GM12865 (cell line): ENCODE results near the gene CDH22.

ENCODE experiments used
- DNase-seq: peaks from one replicate; pipeline ENCODE4 v3.0.0; 2010; ENCODE audit warnings: low read depth
- H3K4me3 ChIP-seq: 2 replicates; pipeline ENCODE4 v1.5.1; 2011; ENCODE audit warnings: mild to moderate bottlenecking, low read depth, low read length, control low read depth
- TF ChIP-seq, protein P1 (sequence below): IDR thresholded peaks from 2 replicates; pipeline ENCODE4 v1.5.1; 2011; ENCODE audit warnings: low read length, control low read depth, low read depth, inconsistent platforms; ENCODE audit not compliant: insufficient read depth; ENCODE audit errors: missing control alignments

The CDH22 gene

DNA sequence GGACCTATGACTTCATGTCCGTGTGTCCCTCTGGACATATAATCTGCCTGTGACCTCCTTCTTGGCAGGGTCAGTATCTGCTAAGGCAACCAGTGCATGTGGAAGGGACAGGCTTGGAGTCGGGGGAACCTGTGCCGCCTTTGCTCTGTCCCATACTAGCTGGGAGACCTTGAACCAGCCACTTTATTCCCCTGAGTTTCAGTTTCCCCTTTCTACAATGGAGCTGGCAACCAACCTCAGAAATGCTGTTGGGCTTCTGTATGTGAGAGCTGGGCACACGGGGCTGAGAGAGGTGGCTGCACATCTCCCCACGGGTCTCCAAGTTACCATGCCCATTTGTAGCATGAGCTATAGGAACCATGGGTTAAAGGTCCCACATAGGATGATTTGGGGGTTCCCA is 136.4 kb downstream of the CDH22 start:
- TF ChIP-seq, protein P1, sequence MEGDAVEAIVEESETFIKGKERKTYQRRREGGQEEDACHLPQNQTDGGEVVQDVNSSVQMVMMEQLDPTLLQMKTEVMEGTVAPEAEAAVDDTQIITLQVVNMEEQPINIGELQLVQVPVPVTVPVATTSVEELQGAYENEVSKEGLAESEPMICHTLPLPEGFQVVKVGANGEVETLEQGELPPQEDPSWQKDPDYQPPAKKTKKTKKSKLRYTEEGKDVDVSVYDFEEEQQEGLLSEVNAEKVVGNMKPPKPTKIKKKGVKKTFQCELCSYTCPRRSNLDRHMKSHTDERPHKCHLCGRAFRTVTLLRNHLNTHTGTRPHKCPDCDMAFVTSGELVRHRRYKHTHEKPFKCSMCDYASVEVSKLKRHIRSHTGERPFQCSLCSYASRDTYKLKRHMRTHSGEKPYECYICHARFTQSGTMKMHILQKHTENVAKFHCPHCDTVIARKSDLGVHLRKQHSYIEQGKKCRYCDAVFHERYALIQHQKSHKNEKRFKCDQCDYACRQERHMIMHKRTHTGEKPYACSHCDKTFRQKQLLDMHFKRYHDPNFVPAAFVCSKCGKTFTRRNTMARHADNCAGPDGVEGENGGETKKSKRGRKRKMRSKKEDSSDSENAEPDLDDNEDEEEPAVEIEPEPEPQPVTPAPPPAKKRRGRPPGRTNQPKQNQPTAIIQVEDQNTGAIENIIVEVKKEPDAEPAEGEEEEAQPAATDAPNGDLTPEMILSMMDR, result no peak
- H3K4me3 ChIP-seq, result no peak overlapping the region
- no peak for DNase-seq

DNA sequence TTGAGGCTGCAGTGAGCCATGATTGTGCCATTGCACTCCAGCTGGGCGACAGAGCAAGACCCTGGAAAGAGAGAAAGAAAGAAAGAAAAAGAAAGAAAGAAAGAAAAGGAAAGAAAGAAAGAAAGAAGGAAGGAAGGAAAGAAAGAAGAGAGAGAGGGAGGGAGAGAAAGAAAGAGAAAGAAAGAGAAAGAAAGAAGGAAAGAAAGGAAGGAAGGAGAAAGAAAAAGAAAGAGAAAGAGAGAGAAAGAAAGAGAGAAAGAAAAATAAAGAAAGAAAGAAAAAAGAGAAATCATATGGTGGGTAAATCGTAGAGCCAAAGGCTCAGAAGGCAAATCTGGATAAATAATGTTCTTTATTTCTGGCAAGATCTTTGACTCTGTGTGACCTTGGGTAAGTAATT is 136.8 kb downstream of the CDH22 start:
- no peak for DNase-seq
- TF ChIP-seq, protein P1, result no peak

DNA sequence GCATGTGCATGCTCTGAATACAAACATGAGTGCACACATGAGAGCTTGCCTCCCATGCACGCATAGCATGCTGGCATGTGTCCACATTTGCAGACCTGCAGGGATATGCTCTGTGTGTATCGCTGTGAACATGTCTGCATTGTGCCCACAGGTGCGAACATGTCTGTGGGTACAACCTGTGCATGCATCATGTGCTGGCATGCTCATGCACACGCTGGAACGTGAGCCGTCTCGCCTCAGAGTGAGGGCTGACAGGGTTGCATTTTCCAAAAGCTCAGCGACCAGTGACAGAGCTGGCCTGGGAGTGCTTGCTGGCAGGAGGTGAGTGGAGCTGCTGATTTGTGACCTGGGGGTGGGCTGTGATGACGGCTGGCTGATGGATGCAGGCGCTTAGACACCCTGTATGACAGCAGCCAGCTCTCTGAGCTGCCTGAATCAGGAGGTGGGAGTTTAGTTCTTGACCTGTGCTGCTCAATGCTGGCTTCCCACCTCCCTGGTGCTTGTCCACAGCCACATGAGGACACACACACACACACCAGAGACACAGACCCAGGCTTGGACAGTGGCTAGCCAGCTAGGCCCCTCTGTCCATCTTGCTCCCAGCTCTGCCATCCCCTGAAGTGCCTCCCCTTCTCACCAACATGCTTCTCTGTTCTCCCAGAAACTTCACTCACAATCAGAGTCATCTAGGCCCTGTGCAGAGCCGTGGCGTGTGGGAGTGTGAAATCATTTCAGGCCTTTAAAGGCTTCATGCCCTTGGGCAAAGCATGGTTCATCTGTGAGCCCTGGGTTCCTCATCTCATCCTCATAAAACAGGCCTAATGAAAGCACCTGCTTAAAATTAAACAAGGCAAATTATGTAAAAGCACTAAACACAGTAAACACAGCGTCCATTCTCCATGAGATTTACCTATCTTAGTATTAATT is 138.8 kb downstream of the CDH22 start:
- DNase-seq, result no peak
- H3K4me3 ChIP-seq, result no peak overlapping the region
- TF ChIP-seq, protein P1, result no peak

More for the DNA sequence above, 136.8 kb downstream of the CDH22 start:
- H3K4me3 ChIP-seq, result no peak overlapping the region

DNA sequence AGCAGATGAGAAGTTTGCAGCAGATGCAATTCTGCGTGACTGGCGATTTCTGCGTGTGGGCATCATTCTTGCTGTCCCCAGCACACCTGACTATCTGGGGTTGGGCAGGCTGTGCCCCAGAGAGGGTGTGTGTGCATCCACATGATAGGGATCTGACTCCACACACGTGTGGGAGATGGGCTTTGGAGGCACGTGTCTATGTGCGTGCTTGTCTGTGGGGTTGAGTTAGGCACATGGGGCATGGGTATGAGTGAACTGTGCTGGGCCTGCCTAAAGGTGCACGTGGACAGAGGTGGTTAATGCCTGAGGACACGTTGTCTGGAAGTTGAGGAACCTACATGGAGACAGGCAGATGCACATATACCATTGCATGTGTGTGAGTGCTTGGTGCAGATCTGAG is 139.9 kb downstream of the CDH22 start:
- DNase-seq, result no peak
- TF ChIP-seq, protein P1, result no peak
- H3K4me3 ChIP-seq, result no peak overlapping the region

DNA sequence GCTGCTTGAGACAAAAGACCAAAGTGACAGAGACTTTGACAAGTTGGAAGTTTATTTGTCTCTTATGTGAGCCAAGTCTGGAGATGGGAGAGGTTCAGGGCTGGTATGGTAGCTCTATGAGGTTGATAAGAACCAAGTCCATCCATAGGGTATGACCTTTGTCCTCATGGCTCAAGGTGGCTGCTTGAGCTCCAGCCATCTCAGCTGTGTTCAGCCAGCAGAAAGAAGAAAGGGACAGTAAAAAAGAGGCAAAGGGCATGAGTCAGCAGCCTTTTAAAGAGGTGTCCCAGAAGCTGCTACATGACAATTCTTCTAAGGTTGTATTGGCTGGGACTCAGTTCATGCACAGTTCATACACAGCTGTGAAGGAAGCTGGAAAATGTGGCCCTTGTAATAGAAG is 141.2 kb downstream of the CDH22 start:
- TF ChIP-seq, protein P1, result no peak
- no peak overlapping the region for H3K4me3 ChIP-seq
- DNase-seq, result no peak

DNA sequence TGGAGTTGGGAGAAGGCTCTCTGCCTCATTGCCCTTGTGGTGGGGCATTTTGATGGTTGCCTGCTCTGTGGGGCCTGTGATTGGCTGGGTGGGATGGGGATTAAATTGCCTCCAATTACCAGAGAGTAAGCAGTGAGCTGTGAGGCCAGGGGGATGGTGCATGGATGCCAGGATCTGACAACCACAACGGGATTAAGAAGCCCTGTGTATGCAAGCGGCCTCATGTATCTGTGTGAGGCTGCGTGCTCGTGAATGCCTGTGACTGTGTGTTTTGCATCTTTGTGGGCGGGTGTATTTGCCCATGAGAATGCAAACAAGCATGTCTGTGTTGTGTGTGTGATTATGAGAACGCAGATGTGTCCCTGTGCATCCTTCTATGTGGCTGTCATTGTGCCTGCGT is 144.0 kb downstream of the CDH22 start:
- TF ChIP-seq, protein P1, result no peak
- no peak for DNase-seq
- no peak overlapping the region for H3K4me3 ChIP-seq
